ENCODE results near the gene FASN. TPM values are rescaled to one million over a fixed set of nuclear protein-coding genes. Genes with fewer than 3 reads are reported as not detected.

Gene FASN
- total and polyA plus RNA-seq, 9 donors = 1.3 to 168 (median 42.7) TPM

DNA sequence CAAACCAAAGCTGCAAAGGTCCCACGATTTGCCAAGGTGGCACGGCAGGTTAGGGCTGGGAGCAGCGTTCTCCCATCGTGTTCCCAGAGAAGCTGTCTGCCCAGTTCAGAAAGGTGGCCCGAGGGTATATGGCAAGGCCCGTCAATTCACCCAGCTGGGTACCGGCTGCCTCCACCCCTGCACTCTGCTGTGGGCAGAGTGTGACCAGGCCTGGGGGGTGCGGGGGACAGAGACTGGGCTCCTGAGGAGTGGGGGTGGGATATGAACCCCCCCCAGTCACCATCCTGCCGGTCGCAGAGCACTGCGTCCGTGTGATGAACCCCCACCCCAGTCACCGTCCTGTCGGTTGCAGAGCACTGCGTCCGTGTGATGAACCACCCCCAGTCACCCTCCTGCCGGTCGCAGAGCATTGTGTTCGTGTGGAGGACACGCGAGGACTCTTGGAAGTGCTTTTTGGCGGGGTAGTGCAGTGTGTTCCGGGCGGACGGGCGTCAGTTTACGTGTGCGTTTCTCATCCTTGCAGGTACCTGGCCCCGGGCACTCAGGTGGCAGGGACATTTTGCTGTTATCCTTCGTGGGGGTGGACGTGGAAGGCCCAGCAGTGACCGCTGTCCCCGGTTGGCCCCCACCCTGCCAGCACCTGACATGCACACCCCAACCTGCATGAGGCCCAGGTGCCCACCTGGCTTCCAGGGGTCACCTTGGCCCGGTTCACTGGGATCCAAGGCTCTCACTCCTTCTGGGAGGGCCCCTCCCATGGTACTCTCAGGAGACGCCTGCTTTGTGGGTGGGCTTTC lies 2.7 kb upstream of the FASN start:
- peak in 2 of 5 donors; percentile 23 to 38 for DNase-seq
- TF ChIP-seq POLR2A (IDR thresholded peaks at IDR 0.05) (no peak), EP300 (IDR thresholded peaks at IDR 0.05) (no peak)
- TF ChIP-seq, protein P1, sequence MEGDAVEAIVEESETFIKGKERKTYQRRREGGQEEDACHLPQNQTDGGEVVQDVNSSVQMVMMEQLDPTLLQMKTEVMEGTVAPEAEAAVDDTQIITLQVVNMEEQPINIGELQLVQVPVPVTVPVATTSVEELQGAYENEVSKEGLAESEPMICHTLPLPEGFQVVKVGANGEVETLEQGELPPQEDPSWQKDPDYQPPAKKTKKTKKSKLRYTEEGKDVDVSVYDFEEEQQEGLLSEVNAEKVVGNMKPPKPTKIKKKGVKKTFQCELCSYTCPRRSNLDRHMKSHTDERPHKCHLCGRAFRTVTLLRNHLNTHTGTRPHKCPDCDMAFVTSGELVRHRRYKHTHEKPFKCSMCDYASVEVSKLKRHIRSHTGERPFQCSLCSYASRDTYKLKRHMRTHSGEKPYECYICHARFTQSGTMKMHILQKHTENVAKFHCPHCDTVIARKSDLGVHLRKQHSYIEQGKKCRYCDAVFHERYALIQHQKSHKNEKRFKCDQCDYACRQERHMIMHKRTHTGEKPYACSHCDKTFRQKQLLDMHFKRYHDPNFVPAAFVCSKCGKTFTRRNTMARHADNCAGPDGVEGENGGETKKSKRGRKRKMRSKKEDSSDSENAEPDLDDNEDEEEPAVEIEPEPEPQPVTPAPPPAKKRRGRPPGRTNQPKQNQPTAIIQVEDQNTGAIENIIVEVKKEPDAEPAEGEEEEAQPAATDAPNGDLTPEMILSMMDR (IDR thresholded peaks at IDR 0.05) = no peak
- H3K9me3 ChIP-seq = no peaks in the 10 kb centered on the region
- H3K27me3 ChIP-seq = no peaks in the 10 kb centered on the region
- intact Hi-C loops (cut with DNase I) = no loop called here
- no peaks in the 10 kb centered on the region for H3K36me3 ChIP-seq
- peaks cover 8% of the 10 kb centered on the region for H3K4me1 ChIP-seq (ENCODE audit: insufficient read depth)
- H3K27ac ChIP-seq = peak overlapping the region in 1 of 2 donors; percentile 27
- 85 to 90% (median 88%) methylated on average over 35 of the region's 35 CpGs for WGBS, 3 donors
- H3K4me3 ChIP-seq = no peak overlapping the region

DNA sequence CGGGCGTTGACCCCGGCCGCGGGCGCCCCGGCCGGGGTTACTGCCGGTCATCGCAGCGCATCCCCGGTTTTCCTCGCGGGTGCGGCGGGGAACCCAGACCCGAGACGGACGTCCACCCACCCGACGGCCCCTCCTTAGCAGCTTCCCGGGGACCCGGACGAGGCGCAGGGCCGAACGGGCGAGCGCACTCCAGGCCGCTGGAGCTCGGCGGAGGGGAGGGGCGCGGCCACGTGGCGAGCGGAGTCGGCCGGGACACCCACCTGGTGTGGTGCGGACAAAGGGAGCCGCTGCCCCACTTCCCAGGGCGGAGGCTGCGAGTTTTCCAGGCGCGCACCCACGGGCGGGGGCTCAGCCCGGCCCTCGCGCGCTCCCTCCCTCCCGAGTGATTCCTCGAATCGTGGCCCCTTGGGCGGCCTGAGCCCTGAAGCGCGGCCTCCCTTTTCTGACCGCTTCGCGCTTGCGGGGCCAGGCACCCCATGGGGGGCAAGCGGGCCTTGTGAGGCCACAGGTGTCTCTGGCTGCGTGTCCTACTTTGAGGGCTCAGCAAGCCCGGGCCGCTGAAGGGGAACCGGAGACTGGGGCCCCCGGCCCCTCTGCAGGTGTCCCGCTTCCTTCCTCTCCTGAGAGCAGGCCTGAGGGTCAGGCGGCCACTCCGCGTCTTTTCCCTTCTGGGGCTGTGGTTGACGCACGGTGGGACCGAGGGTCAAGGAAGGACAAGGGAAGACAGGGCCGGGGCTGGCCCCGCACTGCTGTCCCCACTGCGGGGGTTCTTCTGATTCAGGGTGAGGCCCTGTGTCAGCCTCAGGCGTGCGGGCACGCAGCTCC lies 1.1 kb upstream of the FASN start:
- intact Hi-C loops (cut with DNase I) = no loop called here
- Histone ChIP-seq H3K27ac (peak overlapping the region; percentile 96 to 98), H3K9me3 (no peaks in the 10 kb centered on the region), H3K36me3 (no peaks in the 10 kb centered on the region), H3K4me3 (peak overlapping the region; percentile 72), H3K4me1 (ENCODE audit: insufficient read depth) (peaks cover 8% of the 10 kb centered on the region), H3K27me3 (no peaks in the 10 kb centered on the region)
- TF ChIP-seq EP300 (IDR thresholded peaks at IDR 0.05) (no peak), POLR2A (IDR thresholded peaks at IDR 0.05) (no peak)
- TF ChIP-seq, protein P1 (IDR thresholded peaks at IDR 0.05) = no peak
- WGBS, 3 donors = 15 to 36% (median 21%) methylated on average over 33 to 80 of the region's 80 CpGs
- no peak for DNase-seq

DNA sequence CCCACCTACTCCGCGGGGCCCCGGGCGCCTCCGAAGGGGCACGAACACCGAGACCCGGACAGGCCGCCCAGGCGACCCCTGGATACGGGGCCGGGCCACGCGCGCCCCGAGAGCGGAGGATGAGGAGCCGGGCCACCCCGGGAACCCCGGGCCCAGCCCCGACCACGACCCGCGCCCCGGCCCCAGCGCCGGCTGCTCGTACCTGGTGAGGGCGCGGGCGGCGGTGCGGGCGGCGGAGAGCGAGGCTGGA lies 192 bp downstream of the FASN start:
- peak overlapping the region; percentile 96 to 98 for H3K27ac ChIP-seq
- WGBS, 3 donors = 0 to 1% (median 1%) methylated on average over 17 to 36 of the region's 36 CpGs
- intact Hi-C loops (cut with DNase I) = no loop called here
- H3K27me3 ChIP-seq = no peaks in the 10 kb centered on the region
- H3K9me3 ChIP-seq = no peaks in the 10 kb centered on the region
- no peak for TF ChIP-seq POLR2A (IDR thresholded peaks at IDR 0.05)
- no peak for TF ChIP-seq EP300 (IDR thresholded peaks at IDR 0.05)
- TF ChIP-seq, protein P1 (IDR thresholded peaks at IDR 0.05) = no peak
- peaks cover 8% of the 10 kb centered on the region for H3K4me1 ChIP-seq (ENCODE audit: insufficient read depth)
- DNase-seq = no peak
- no peaks in the 10 kb centered on the region for H3K36me3 ChIP-seq
- peak overlapping the region; percentile 72 for H3K4me3 ChIP-seq

DNA sequence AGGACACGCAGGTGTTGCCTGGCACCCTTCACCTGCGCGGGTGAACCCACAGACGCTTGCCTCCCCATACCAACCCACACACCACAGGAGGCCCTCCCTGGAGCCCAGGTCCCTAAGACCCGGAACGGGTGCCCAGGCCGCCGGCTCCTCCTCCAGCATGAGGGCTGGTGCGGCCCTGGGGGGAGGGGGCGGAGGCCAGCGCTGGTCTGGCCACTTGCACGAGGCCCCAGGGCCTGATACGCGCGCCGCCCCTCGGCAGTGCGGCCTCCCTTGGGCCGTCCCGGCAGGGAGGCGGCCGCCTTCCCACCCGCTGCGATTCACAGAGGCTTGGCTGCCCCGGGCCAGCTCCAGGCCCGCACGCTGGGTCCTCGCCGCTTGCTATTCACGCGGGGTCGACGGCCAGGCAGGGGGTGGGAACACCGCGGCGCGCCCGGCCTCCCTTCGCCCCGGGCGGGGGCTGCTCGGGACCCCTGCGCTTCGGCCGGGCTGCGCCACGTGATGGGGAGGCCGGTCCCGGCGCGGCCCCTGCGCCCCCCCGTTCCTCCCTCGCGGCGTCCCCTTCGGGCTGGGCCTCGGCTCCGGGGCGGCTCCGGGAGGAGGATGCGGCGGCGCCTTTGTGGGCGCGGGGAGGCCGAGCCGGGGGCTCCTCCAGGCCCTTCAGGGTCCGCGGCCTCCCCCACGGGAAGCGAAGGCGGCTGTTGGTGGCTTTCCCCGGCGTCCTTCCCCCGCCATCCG lies 685 bp downstream of the FASN start:
- H3K27ac ChIP-seq = peak overlapping the region; percentile 96 to 98
- peak overlapping the region; percentile 72 for H3K4me3 ChIP-seq
- WGBS, 3 donors = 1 to 3% (median 1%) methylated on average over 37 to 77 of the region's 77 CpGs
- TF ChIP-seq EP300 (IDR thresholded peaks at IDR 0.05) = no peak
- TF ChIP-seq, protein P1 (IDR thresholded peaks at IDR 0.05) = peak in 1 of 3 donors; percentile 9
- DNase-seq = peak; percentile 37 to 74 (median 64)
- H3K4me1 ChIP-seq (ENCODE audit: insufficient read depth) = peaks cover 8% of the 10 kb centered on the region
- H3K9me3 ChIP-seq = no peaks in the 10 kb centered on the region
- no peaks in the 10 kb centered on the region for H3K36me3 ChIP-seq
- no peaks in the 10 kb centered on the region for H3K27me3 ChIP-seq
- intact Hi-C loops (cut with DNase I) = no loop called here

All from ovary (tissue), 9 donors.